GM21619 (cell line): ENCODE data around the gene E2F4.

Experiments
- ATAC-seq: cut with Tn5 transposase; IDR thresholded peaks from one replicate; pipeline ENCODE4 v1.9.1; 2021; ENCODE audit not compliant: unreplicated experiment

Gene E2F4

GRCh38 chr16:67173323-67173722, 18.6 kb upstream of the E2F4 start:
- ATAC-seq = no peak

GRCh38 chr16:67173808-67174705, 17.9 kb upstream of the E2F4 start:
- ATAC-seq = peak; percentile 35

GRCh38 chr16:67174706-67175231, 17.2 kb upstream of the E2F4 start:
- no peak for ATAC-seq

GRCh38 chr16:67176662-67177061, 15.3 kb upstream of the E2F4 start:
- ATAC-seq = no peak

- ATAC-seq = no peak
These were observed 13.9 kb upstream of the E2F4 start for GRCh38 chr16:67177743-67178699.

- no peak for ATAC-seq
These were observed 12.4 kb upstream of the E2F4 start for GRCh38 chr16:67179421-67180080.

GRCh38 chr16:67180166-67180565, 11.8 kb upstream of the E2F4 start:
- no peak for ATAC-seq

- ATAC-seq = no peak
These were observed 10.6 kb upstream of the E2F4 start for GRCh38 chr16:67181346-67181745.

GRCh38 chr16:67182288-67182687, 9.7 kb upstream of the E2F4 start:
- ATAC-seq = no peak

GRCh38 chr16:67183284-67183626, 8.7 kb upstream of the E2F4 start:
- no peak for ATAC-seq

- ATAC-seq = peak; percentile 88
These were observed 8.1 kb upstream of the E2F4 start, which contains the start of gene MATCAP1 for GRCh38 chr16:67183627-67184452. MATCAP1 (minus strand) TSS chr16:67183963; CDS start chr16:67180610, 3,353 bp downstream.

- ATAC-seq = peak; percentile 1
These were observed 7.4 kb upstream of the E2F4 start for GRCh38 chr16:67184453-67184994.

- ATAC-seq = no peak
These were observed 6.8 kb upstream of the E2F4 start for GRCh38 chr16:67184995-67185650.

GRCh38 chr16:67185651-67186134, 6.3 kb upstream of the E2F4 start:
- ATAC-seq = no peak

GRCh38 chr16:67186550-67186950, 5.4 kb upstream of the E2F4 start:
- no peak for ATAC-seq

GRCh38 chr16:67187175-67187890, 4.6 kb upstream of the E2F4 start:
- ATAC-seq = no peak

GRCh38 chr16:67188323-67188722, 3.6 kb upstream of the E2F4 start:
- ATAC-seq = no peak

- no peak for ATAC-seq
These were observed 3.2 kb upstream of the E2F4 start for GRCh38 chr16:67188798-67189197.
